ENCODE data around the gene CC2D1A.
"Not testable (repeated sequence)": the region's sequence is repeated elsewhere in the genome, so short reads cannot be mapped to it uniquely, and the experiment has no call there.

CC2D1A gene

GRCh38 chr19:13959962-13960862 is 54.2 kb downstream of the CC2D1A start:
- in situ Hi-C loops (cut with MboI; ENCODE audit: low sequenced_read_pairs), result no loop called here

DNA sequence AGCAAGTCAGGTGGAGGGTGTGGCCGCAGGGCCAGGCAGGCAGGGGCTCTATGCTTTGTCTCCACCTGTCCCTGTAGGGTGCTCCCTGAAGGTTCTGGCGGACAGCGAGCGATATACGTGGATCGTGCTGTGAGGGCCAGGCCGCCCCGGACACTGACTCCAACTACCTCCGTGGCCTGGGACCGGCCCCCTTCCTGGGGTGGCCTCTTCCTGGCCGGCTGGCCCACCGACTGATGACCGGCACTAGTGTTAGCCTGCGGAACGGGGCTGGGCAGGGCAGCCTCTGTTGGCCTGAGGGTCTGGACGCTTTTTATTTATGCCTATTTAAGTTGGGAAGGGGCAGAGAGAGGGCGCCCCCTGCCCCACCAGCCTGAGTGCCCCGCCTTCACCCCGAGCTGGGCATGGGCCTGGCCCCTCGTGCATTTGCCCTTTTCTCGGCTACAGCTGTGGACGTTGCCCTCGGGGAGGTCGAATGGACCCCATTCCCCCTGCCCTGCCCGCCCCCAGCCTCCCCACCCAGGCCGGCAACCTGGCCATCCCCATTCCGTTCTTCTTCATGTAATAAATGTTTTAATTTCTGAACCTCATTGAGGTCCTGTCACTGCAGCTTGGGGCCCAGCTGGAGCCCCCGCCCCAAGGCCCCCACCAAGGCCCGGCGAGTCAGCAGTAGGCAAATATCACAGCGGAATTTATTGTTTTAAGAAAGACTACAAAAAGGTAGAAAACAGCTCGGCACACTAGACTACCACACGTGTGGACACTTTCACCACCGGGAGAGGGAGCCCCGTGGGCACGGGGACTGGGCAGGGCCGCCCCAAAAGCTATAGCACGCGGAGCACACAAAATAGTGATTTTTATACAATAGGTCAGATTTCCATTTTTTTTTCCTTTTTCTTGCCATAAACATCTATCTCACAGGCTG is 55.1 kb downstream of the CC2D1A start:
- in situ Hi-C loops (cut with MboI; ENCODE audit: low sequenced_read_pairs), result no loop called here

GRCh38 chr19:13961826-13962698 is 56.1 kb downstream of the CC2D1A start:
- in situ Hi-C loops (cut with MboI; ENCODE audit: low sequenced_read_pairs), result no loop called here

- in situ Hi-C loops (cut with MboI; ENCODE audit: low sequenced_read_pairs), result no loop called here
Observed at GRCh38 chr19:13962699-13963602, 57.0 kb downstream of the CC2D1A start.

GRCh38 chr19:13963603-13964105 is 57.7 kb downstream of the CC2D1A start:
- in situ Hi-C loops (cut with MboI; ENCODE audit: low sequenced_read_pairs), result no loop called here

GRCh38 chr19:13964776-13965175 is 58.8 kb downstream of the CC2D1A start:
- in situ Hi-C loops (cut with MboI; ENCODE audit: low sequenced_read_pairs), result no loop called here

- in situ Hi-C loops (cut with MboI; ENCODE audit: low sequenced_read_pairs), result no loop called here
Observed at GRCh38 chr19:13965377-13965896, 59.4 kb downstream of the CC2D1A start.

DNA sequence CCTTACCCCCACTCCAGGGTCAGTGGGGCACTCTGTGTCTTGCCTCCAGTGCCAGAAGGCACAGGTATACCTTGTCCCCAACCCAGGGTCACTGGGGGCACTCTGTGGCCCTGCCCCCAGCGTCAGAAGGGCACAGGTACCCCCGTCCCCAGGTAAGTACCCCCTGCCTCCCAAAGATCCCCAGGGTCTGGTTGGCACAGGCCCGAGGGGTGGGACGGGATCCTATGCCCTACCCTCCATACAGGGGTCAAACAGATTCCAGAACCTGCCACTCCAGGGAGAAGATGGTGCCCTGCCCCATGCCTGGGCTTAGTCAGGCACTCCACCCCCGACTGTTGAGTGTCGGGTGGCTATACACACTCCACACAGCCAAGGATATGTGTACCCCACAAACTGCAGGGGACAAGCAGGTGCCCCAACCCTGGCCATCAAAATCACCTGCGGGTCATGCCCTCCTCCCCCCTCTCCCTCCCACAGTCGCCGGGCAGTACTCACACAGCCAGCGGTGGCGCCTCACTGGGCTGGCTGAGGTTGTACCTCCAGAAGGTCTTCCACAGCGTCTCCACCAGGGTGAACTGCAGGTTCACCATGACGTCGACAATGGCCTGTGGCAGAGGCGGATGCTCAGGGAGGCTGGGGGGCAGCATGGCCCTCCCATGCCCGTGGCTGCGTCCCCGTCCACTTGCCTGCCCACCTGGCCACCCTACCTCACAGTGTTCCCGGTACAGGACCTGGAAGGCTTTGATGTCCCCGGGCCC is 60.1 kb downstream of the CC2D1A start:
- in situ Hi-C loops (cut with MboI; ENCODE audit: low sequenced_read_pairs), result no loop called here

- in situ Hi-C loops (cut with MboI; ENCODE audit: low sequenced_read_pairs), result no loop called here
Observed at GRCh38 chr19:13966684-13967128, 60.7 kb downstream of the CC2D1A start.

DNA sequence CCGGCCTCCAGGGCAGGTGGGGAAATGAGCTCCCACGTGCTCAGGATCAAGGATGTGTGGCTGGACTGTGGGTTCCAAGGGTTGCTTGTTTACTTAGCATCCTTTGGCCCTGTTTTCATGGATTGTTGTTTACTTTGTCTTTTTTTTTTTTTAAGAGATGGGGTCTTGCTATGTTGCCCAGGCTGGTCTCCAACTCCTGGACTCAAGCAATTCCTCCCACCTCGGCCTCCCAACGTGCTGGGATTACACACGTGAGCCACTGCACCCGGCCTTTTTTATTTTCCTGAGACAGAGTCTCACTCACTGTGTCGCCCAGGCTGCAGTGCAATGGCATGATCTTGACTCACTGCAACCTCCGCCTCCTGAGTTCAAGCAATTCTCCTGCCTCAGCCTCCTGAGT is 61.2 kb downstream of the CC2D1A start:
- in situ Hi-C loops (cut with MboI; ENCODE audit: low sequenced_read_pairs), result not testable (repeated sequence)

- in situ Hi-C loops (cut with MboI; ENCODE audit: low sequenced_read_pairs), result no loop called here
Observed at GRCh38 chr19:13968383-13968935, 62.5 kb downstream of the CC2D1A start.

DNA sequence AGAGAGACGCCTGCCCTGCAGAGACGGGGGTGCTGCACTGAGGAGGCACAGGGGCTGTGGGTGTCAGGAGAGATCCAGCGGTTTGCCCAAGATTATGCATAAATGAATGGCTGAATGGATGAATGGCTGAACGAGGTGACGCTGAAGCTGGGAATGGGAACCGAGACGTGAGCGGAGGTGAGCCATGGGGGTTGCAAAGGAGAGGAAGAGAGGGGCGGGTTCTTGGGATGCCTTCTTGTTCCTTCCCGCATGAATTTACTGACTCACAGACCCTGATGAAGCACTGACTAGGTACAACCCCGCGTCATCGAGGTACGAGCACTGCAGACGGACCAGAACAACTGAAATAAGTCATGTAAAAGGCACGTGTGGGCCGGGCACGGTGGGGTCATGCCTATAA is 63.0 kb downstream of the CC2D1A start:
- in situ Hi-C loops (cut with MboI; ENCODE audit: low sequenced_read_pairs), result no loop called here

- in situ Hi-C loops (cut with MboI; ENCODE audit: low sequenced_read_pairs), result no loop called here
Observed at GRCh38 chr19:13969897-13970296, 63.9 kb downstream of the CC2D1A start.

GRCh38 chr19:13971868-13972267 is 65.9 kb downstream of the CC2D1A start:
- in situ Hi-C loops (cut with MboI; ENCODE audit: low sequenced_read_pairs), result not testable (repeated sequence)

DNA sequence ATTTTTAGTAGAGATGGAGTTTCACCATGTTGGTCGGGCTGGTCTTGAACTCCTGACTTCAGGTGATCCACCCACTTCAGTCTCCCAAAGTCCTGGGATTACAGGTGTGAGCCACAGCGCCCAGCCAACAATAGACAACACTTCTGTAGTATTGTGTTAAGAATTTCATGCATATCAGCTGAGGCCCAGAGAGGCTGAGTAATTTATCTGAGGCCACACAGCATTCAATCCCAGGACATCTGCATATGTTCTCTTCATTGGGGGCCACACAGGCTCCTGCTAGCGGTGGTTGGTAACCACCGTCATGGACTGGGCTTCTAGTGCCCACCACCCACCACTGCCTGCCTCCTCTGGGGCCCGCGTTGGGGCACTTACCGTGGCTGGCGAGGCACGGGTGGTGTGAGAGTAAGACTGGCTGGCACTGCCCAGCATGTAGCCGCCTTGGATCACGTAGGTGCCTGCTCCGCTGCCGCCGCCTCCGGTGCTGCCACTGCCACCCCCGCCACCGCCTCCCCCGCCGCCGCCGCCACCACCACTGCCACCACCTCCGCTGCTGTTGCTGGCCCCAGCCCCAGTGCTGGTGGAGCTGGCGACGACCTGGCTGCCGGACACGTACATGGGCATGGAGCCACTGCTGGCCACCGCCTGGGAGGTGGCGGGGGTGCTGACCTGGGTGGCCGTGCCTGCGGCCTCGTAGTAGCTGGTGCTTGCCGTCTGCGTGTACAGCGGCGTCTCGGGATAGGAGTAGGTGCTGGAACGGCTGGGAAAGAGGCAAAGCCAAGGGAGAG is 66.6 kb downstream of the CC2D1A start:
- in situ Hi-C loops (cut with MboI; ENCODE audit: low sequenced_read_pairs), result no loop called here

DNA sequence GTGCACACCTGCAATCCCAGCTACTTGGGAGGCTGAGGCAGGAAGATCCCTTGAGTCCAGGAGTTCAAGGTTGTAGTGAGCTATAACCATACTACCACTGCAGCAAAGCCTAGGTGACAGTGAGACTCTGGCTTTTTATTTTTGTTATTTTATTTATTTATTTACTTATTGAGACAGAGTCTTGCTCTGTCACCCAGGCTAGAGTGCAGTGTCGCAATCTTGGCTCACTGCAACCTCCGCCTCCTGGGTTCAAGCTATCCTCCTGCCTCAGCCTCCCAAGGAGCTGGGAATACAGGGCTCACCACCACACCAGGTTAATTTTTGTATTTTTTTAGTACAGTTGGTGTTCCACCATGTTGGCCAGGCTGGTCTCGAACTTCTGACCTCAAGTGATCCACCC is 67.5 kb downstream of the CC2D1A start:
- in situ Hi-C loops (cut with MboI; ENCODE audit: low sequenced_read_pairs), result not testable (repeated sequence)

DNA sequence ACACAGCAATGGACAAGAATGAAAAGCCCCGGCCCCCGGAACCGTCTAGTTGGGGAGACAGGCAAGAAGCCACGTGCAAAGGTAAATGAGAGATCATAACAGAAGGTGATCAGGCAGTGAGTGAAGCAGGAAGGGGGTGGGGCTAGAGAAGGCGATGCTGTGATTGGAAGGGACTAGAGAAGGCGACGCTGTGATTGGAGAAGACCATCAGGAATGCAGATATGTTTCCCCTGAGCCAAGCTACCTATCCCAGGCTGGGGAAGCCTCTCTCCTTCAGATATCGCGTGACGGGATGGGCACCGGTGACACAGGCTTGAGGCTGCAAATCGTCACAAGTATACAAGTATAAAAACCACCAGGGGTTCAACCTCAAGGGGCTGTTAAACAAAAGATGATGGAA is 68.1 kb downstream of the CC2D1A start:
- in situ Hi-C loops (cut with MboI; ENCODE audit: low sequenced_read_pairs), result no loop called here

All from HL-60/S4 treated with phorbol 12-myristate 13-acetate at 8.2 ng/mL for 4 days and 3 days (cell line).